HG03342 (cell line): ENCODE results near the gene KLK14.
A peak's percentile ranks its signal among the peaks of the same experiment; 100 is the strongest.

Source experiments
- ATAC-seq: cut with Tn5 transposase; IDR thresholded peaks from one replicate; pipeline ENCODE4 v1.9.1; 2021; ENCODE audit warnings: mild to moderate bottlenecking, moderate library complexity; ENCODE audit not compliant: unreplicated experiment

Gene KLK14

DNA sequence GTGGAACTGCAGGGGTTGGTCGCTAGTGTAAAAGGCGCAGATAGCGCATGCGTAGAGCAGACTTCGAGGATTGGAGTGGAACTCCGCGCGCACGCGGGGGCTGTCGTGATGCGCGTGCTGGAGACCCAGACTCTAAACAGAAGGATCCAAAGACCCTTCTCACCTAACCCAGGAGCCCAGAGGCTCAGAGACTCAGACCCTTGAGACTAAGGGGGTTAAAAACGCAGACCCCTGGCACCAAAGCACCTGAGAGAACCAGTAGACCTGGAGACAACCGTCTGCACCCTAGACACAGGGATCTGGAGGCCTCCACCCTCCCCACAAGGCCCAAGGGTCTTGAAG lies 26.1 kb upstream of the KLK14 start:
- ATAC-seq, result peak; percentile 26

- ATAC-seq, result peak; percentile 93
Observed at GRCh38 chr19:51108066-51108804, 25.5 kb upstream of the KLK14 start, which contains the start of gene CTU1. Gene CTU1 (minus strand): TSS chr19:51108409. CDS start chr19:51104569, 3,840 bp downstream.

DNA sequence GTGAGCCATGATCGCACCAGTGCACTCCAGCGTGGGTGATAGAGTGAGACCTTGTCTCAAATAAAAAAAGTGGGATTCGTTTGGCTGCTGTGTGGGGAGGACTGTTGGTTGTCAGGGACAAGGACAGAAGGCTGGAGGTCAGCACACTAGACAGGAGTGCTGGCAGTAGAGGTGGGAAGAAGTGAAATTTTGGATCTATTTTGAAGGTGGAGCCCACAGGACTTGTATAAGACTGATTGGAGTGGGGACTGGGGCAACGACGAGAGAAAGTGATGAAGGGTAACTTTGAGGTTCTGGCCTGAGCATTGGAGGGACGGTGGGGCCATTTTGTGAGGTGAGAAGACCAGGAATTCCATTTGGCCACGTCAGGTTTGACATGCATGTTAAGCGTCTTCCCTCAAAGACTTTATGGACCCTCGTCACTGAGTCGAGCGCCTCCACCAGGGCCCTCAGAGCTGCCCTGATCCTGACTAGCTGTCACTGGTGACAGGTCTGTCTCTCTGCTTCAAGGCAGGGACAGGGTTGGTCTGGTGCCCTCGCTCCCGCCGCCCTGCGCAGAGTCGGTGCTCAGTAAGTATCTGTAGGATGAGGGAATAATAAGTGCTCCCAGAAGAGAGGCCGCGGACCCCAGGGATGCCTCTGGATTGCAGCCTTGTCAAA lies 24.8 kb upstream of the KLK14 start:
- ATAC-seq, result peak; percentile 5

GRCh38 chr19:51103926-51104341 lies 21.2 kb upstream of the KLK14 start:
- no peak for ATAC-seq

DNA sequence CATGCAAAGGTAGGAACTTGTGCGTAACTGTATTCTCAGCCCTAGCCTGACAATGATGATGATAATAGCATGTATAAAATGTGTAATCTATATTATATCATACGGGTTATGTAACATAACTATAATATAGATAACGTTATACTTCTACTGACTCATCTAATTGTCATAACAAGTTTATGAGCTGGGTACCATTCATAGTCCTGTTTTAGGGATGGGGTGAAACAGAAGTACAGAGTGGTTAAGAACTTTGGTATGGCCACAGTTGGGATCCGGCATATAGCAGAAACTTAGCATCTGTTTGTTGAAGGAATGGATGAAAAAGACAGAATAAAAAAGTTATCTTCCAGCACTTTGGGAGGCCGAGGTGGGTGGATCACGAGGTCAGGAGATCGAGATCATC lies 20.3 kb upstream of the KLK14 start:
- ATAC-seq, result no peak

GRCh38 chr19:51101171-51101865 lies 18.6 kb upstream of the KLK14 start:
- no peak for ATAC-seq

DNA sequence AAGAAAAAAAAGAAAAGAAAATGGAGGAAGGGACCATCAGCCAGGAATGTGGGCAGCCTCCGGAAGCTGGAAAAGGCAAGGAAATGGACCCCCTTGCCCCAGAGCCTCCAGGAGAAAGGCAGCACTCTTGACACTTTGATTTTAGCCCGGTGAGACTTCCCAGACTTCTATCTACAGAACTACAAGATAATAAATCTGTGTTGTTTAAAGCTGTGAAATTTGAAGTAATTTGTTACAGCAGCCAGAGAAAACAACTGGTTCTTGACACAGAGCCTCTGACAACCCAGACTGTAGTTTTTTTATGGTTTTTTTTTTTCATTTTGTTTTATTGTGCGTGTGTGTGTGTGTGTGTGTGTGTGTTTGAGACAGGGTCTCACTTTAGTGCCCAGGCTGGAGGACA lies 17.9 kb upstream of the KLK14 start:
- no peak for ATAC-seq

DNA sequence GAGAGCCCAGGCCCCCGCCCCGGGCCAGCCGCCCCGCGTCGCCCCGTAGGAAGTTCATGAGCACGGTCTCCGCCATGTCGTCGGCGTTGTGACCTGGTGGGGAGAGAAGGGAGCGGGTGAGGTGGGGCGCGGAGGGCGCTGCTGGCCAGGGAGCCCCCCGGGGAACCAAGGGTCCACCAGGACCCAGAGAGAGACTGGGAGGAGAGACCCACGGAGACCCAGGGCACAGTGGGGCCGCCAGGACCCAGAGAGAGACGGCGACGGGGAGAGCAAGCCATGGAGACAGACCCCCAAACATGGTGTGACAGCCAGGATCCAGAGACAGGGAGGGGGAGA lies 16.3 kb upstream of the KLK14 start:
- ATAC-seq, result no peak

DNA sequence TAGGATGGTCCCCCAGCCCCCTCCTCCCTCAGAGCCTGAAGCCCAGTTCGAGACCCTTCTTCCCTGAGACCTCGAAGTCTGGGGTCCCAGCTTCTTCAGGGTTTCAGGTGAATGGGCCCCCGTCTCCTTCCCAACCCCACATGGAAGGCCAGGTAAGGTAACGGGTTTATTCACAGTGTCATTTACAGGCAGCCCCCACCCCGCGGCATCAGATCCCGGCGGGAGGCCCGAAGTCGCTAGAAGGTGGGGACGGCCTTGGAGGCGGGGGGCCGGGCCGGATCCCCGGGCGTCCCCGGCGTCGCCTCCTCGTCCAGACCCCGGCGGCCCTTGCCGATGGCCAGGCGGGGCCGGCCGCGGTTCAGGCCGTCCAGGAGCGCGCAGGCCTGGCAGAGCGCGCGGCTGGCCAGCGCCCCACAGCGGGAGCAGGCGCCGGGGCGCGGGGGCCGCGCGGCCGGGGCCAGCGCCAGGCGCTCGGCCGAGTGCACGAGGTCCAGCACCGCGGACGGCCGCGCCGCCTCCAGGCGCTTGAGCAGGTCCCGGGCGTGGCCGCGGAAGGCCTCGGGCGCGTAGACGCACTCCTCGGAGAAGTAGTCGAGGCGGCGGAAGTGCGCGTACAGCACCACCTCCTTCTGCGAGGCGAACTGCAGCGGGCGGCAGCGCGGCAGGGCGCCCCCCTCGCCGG lies 15.8 kb upstream of the KLK14 start:
- ATAC-seq, result no peak

- no peak for ATAC-seq
Observed at GRCh38 chr19:51097796-51098195, 15.1 kb upstream of the KLK14 start.

DNA sequence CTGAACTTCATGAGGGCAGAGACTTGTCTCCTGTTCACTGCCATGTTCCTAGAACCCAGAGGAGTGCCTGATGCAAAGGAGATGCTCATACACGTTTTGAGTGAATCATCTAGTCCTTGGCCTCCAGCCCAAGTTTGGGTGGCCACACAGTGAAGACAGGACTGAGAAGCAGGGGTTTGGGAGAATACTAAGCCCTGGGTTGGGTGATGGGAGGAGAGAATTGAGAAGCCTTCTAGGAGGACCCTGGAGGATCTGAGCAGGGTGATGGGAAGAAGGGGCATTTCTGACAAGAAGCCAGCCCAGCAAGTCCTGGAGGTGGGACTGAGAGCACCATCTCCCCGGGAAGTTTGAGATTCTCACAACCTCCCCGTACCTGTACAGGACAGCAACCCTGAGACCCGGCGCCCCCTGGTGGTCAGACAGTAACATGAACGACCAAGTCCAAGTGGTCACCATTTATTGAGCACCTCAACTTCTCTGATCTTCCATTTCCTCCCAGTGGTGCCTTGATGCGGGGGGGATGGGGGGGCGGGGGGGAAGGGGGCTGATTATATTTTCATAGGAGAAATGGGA lies 14.6 kb upstream of the KLK14 start:
- ATAC-seq, result no peak

DNA sequence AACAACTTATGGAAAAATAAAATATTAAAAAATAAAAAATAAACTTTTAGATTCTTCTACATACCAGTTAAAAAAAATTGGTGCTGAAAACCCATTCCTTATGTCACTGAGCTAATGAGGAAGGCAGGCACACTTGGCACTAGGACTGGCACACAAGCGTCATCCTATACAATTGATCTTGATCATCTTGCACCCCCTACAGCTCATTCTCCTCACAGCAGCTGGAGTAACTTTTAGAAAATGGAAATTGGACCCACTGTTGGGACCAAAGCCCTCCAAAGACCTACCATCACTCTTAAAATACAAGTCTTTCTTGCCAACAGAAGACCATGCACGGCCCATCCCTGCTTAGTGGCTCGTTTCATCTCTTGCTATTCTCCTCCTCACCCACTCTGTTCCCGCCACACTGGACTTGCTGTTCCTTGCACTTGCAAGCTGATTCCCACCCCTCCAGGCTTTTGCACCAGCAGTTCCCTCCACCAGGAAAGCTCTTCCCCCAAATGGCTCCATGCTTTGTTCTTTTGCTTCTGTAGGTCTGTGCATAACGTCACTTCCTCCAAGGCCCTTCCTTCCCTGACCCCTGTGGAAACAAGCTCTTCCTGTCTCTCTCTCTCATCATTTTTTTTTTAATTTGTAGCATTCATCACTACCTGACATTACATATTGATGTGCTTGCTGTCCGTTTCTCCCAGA lies 13.9 kb upstream of the KLK14 start:
- ATAC-seq, result no peak

DNA sequence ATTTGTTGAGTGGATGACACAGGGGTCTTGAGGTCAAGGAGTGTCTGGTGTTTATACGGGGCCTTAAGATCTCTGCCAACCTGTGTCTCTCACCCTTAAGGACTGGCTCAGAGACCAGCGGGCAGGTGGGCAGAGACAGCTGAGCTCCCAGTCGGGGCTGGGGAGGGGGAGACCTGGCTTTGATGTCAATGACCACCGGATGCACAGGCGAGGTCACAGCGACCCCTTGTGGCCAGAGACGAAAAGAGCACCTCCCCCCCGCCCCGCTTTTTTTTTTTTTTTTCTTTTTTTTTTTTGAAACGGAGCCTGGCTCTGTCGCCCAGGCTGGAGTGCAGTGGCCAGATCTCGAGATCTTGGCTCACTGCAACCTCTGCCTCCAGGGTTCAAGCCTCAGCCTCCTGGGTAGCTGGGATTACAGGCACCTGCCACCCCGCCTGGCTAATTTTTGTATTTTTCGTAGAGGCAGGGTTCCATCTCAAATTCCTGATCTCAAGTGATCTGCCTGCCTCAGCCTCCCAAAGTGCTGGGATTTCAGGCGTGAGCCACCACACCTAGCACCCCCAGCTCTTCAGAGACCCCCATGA lies 12.1 kb upstream of the KLK14 start:
- ATAC-seq, result no peak

- ATAC-seq, result no peak
Observed at GRCh38 chr19:51093510-51094345, 11.0 kb upstream of the KLK14 start.

- no peak for ATAC-seq
Observed at GRCh38 chr19:51093101-51093500, 10.4 kb upstream of the KLK14 start.

GRCh38 chr19:51091895-51092873 lies 9.5 kb upstream of the KLK14 start:
- ATAC-seq, result no peak

DNA sequence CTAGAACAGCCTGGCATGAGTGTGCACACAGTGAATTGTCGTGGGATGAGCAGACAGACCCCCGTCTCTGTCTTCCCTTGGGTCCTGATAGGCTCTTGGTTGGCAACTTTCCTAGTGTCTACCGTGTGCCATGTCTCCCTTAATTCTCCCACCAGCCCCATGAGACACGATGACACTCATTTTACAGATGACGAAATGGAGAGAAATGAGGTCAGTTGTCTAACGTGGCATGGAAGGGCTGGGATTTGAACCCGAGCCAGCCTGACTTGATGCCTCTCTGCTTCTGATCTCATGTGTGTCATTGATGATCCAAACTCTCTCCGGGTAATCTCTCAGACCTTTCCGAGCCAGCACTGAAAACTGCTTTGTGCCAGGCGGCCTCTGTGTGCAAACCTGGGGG lies 8.4 kb upstream of the KLK14 start:
- ATAC-seq, result no peak

- no peak for ATAC-seq
Observed at GRCh38 chr19:51090471-51090870, 7.8 kb upstream of the KLK14 start.
